ENCODE measurements around the gene BCAP29. TPM values are rescaled to one million over a fixed set of nuclear protein-coding genes. Genes with fewer than 3 reads are reported as not detected.
"Not testable (repeated sequence)": the region's sequence is repeated elsewhere in the genome, so short reads cannot be mapped to it uniquely, and the experiment has no call there.

Gene BCAP29
- total RNA-seq, 3 donors from 2014 or later: 51.7 to 73.8 (median 66.6) TPM

DNA sequence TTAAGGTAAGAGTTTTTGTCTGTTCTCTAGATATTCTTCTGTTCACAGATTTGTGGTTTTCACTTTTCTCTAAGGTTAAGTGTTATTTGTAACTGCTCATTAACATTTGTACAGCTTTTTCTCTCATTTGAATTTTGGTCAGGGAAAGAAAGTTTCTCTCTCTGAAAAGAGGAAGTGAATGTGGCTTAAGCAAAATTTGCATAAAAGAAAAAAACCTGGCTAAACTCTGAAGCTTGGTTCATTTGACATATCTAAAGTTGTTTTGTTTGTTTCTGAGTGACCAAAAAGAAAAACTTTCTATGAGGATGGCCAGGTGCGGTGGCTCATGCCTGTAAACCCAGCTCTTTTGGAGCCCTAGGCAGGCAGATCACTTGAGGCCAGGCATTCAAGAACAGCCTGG lies 58.5 kb downstream of the BCAP29 start:
- intact Hi-C loops (cut with DNase I, micrococcal nuclease): no loop called here
- TF ChIP-seq, protein P1, sequence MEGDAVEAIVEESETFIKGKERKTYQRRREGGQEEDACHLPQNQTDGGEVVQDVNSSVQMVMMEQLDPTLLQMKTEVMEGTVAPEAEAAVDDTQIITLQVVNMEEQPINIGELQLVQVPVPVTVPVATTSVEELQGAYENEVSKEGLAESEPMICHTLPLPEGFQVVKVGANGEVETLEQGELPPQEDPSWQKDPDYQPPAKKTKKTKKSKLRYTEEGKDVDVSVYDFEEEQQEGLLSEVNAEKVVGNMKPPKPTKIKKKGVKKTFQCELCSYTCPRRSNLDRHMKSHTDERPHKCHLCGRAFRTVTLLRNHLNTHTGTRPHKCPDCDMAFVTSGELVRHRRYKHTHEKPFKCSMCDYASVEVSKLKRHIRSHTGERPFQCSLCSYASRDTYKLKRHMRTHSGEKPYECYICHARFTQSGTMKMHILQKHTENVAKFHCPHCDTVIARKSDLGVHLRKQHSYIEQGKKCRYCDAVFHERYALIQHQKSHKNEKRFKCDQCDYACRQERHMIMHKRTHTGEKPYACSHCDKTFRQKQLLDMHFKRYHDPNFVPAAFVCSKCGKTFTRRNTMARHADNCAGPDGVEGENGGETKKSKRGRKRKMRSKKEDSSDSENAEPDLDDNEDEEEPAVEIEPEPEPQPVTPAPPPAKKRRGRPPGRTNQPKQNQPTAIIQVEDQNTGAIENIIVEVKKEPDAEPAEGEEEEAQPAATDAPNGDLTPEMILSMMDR (IDR thresholded peaks at IDR 0.05): no peak
- ATAC-seq: no peak

DNA sequence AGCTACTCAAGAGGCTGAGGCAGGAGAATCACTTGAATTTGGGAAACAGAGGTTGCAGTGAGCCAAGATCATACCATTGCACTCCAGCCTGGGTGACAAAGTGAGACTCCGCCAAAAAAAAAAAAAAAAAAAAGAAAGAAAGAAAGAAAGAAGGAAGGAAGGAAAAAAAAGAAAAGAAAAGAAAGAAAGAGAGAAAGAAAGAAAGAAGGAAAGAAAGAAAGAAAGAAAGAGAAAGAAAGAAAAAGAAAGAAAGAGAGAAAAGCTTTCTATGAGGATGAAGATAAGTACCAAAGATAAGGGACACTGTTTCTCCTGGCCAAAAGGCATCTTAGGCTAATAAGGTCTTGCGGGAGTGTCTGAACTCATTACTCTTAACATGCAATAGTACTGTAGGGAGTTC lies 59.0 kb downstream of the BCAP29 start:
- H3K4me1 ChIP-seq (ENCODE audit: low read depth); H3K4me3 ChIP-seq; H3K9me3 ChIP-seq; DNase-seq; H3K36me3 ChIP-seq (ENCODE audit: low read depth); intact Hi-C loops (cut with DNase I, micrococcal nuclease); ATAC-seq: not testable (repeated sequence)

More for the DNA sequence above, 58.5 kb downstream of the BCAP29 start:
- no peaks in the 10 kb centered on the region for H3K9me3 ChIP-seq
- H3K4me1 ChIP-seq (ENCODE audit: low read depth): no peaks in the 10 kb centered on the region
- no peak overlapping the region for H3K4me3 ChIP-seq
- no peak for DNase-seq
- H3K36me3 ChIP-seq (ENCODE audit: low read depth): no peaks in the 10 kb centered on the region

DNA sequence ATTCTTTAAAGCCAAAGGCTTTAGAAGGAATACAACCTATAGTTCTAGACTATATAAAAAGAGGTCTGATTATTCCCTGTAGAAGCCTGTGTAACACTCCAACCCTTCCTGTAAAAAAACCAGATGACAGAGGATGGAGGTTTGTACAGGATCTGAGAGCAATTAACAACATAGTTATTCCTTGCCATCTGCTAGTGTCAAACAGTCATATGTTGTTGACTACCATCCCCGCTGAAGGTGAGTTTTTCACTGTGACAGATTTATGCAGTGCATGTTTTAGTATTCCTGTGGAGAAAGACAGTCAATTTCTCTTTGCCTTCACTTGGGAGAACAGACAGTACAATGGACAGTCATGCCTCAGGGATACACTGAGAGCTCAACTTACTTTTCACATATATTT lies 61.6 kb downstream of the BCAP29 start:
- Histone ChIP-seq H3K9me3 (no peaks in the 10 kb centered on the region), H3K4me3 (no peak overlapping the region), H3K4me1 (ENCODE audit: low read depth) (no peaks in the 10 kb centered on the region), H3K36me3 (ENCODE audit: low read depth) (no peaks in the 10 kb centered on the region)
- TF ChIP-seq, protein P1 (IDR thresholded peaks at IDR 0.05): no peak
- intact Hi-C loops (cut with DNase I, micrococcal nuclease): no loop called here
- ATAC-seq (no peak), DNase-seq (no peak)

DNA sequence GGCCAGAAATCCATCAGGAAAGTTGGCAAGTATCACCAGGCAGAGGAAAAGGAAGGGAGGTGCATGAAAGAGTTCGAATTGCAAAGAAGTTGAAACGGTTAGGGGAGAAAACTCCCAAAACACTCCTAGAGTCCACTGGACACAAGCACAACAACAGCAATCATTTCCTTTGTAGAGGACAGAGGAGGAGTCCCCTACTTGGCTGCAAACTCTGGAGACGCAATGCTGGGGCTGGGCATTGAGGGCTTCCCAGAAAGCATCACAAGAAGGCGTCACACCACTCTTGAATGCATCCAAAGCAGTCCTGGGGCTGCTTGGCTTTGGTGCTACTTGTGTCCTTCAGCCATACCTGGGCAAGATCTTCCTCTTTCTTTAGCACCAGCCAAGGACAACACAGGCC lies 62.5 kb downstream of the BCAP29 start:
- no peaks in the 10 kb centered on the region for H3K9me3 ChIP-seq
- no peak for DNase-seq
- H3K36me3 ChIP-seq (ENCODE audit: low read depth): no peaks in the 10 kb centered on the region
- no peak for ATAC-seq
- no peak overlapping the region for H3K4me3 ChIP-seq
- TF ChIP-seq, protein P1 (IDR thresholded peaks at IDR 0.05): no peak
- H3K4me1 ChIP-seq (ENCODE audit: low read depth): no peaks in the 10 kb centered on the region
- intact Hi-C loops (cut with DNase I, micrococcal nuclease): no loop called here

DNA sequence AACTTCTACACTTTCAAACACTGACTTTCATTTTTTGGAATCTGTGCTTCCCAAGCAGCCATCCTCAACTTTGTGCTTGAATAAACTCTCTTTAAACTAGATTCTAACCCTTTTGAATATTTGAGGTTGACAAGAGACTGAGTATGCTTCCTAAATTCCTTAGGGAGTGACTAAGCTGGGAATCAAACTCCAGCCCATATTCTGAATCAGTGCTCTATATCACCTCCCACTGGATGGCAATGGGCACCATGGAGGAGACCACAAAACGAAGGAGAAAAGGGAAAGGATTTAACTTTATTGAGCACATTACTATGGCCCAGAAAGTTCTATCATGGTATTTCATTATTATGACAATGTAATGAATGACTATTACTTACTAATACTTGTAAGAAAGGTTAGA lies 63.4 kb downstream of the BCAP29 start:
- intact Hi-C loops (cut with DNase I, micrococcal nuclease): no loop called here
- ATAC-seq (no peak), DNase-seq (no peak)
- TF ChIP-seq, protein P1 (IDR thresholded peaks at IDR 0.05): no peak
- Histone ChIP-seq H3K4me3 (no peak overlapping the region), H3K36me3 (ENCODE audit: low read depth) (no peaks in the 10 kb centered on the region), H3K4me1 (ENCODE audit: low read depth) (no peaks in the 10 kb centered on the region), H3K9me3 (no peaks in the 10 kb centered on the region)

DNA sequence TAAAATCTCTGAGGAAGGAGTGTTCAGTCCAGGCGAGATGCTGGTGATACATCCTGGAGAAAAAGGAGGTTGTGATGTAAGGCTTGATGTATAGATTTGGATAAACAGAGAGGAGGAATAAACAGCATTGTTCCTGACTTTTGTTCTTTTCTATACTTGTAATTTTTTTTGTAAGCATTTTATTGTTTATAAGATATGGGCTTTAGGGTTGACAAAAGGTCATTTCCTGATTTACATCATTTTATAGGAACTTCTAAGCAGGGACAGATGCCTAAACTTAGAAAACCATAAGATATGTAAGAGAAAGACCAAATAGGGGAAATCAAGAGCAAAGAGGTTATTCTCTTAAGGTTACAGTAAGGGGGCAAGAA lies 63.9 kb downstream of the BCAP29 start:
- no peak overlapping the region for H3K4me3 ChIP-seq
- ATAC-seq: peak; percentile 59
- intact Hi-C loops (cut with DNase I, micrococcal nuclease): no loop called here

More for the DNA sequence above, 63.9 kb downstream of the BCAP29 start:
- no peaks in the 10 kb centered on the region for H3K36me3 ChIP-seq (ENCODE audit: low read depth)
- TF ChIP-seq, protein P1 (IDR thresholded peaks at IDR 0.05): no peak
- no peaks in the 10 kb centered on the region for H3K4me1 ChIP-seq (ENCODE audit: low read depth)
- DNase-seq: no peak
- H3K9me3 ChIP-seq: no peaks in the 10 kb centered on the region

Measured in mucosa of descending colon (tissue), 3 donors.